ENCODE measurements around the gene SEPTIN12.
"Not testable (repeated sequence)": the region's sequence is repeated elsewhere in the genome, so short reads cannot be mapped to it uniquely, and the experiment has no call there.

The SEPTIN12 gene

DNA sequence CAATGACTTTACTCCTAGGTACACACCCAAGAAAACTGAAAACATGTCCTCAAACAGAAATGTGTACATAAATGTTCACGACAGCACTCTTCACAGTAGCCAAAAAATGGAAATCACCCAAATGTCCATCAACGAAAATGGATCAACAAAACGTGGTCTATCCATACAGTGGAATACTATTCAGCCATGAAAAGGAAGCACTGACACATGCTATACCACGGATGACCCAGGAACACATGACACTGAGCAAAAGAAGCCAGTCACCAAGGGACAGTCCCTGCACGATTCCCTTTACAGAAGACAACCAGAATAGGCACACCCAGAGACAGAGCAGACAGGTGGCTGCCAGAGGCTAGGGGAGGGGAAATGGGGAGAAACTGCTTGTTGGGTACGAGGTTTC, 32.5 kb downstream of the SEPTIN12 start:
- in situ Hi-C loops (cut with MboI; ENCODE audit: low sequenced_read_pairs), result no loop called here

DNA sequence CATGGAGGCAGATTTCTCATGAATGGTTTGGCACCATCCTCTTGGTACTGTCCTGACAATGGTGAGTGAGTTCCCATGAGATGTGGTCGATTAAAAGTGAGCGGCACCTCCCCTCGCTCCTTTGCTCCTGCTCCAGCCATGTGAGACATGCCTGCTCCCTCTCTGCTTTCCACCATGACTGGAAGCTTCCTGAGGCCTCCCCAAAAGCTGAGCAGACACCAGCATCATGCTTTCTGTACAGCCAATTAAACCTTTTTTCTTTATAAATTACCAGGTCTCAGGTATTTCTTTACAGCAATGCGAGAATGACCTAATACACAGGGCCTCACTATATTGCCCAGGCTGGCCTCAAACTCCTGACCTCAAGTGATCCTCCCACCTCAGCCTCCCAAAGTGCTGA, 33.3 kb downstream of the SEPTIN12 start:
- in situ Hi-C loops (cut with MboI; ENCODE audit: low sequenced_read_pairs), result no loop called here

DNA sequence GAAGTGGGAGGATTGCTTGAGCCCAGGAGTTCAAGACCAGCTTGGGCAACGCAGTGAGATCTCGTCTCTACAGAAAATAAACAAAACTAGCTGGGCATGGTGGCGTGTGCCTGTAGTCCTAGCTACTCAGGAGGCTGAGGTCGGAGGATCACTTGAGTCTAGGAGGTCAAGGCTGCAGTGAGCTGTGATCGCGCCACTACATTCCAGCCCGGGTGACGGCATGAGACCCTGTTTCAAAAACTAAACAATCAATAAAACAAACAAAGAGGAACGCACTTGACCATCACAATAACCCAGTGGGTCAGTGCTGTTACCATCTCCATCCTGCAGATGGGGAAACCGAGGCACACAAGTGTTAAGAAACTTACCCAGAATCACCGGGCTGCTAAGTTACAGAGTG, 34.9 kb downstream of the SEPTIN12 start:
- in situ Hi-C loops (cut with MboI; ENCODE audit: low sequenced_read_pairs), result no loop called here

DNA sequence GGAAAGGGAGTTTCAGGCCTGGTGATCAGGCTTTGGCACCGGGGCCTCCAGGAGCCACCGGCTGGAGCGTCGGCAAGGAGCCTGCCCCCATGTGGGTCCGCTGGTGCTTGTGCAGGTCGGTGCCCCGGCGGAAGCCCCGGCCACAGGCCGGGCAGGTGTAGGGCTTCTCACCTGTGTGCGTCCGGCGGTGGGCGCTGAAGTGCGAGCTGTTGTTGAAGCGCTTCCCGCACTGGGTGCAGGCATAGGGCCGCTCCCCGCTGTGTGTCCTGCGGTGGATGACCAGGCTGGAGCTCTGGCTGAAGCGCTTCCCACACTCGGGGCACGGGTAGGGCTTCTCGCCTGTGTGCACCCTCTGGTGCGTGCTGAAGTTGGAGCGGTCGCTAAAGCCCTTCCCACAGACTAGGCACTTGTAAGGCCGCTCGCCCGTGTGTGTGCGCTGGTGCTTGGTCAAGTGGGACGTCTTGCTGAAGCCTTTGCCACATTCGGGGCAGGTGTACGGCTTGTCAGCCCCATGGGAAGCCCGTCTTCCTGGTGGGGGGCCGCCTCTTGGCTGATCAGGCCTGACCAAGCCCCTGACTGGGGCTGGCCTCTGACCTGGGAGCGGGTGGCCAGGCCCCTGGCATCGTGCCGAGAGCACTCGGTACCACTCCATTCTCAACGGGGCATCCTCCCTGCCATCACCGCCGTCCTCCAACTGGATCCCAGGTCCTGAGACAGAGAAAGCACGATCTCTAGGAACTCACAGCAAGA, 35.6 kb downstream of the SEPTIN12 start:
- in situ Hi-C loops (cut with MboI; ENCODE audit: low sequenced_read_pairs), result no loop called here

DNA sequence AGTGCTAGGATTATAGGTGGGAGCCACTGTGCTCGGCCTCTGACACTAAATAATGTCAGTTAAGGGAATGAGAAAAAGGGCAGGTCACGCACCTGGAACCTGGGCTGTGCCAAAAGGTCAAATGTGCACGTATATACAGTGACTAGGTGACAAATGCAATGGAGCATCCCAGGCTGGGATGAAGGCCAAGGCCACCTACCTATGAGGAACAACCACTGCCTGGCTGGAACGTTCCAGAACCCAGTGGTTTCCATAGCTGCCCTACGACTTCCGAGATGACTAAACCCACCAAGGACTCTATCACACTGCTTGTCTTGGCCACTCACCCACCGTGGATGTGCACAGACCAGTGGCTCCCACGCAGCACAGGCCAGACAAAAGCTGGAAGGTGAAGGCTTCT, 37.2 kb downstream of the SEPTIN12 start:
- in situ Hi-C loops (cut with MboI; ENCODE audit: low sequenced_read_pairs), result no loop called here

DNA sequence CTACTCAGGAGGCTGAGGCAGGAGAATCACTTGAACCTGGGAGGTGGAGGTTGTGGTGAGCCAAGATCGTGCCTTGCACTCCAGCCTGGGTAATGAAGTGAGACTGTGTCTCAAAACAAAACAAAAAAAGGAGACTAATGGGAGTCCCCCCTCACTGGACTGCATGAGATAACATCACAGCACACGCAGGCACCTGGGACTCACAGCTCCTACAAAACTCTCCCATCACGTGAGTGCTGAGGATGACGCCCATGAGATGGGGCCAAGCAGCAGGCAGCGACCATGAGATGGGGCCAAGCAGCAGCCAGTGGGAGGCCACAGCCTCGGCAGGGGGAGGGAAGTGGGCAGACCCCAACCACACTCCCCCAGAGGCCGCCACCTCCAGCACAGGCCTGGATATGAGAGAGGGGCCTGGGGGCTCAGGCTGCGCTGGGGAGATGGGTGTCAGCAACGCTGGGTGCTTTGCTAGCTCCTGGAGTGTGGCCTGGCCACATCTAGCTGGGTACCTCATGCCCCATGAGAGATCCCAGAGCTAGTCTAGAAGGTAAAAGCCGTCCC, 38.4 kb downstream of the SEPTIN12 start:
- in situ Hi-C loops (cut with MboI; ENCODE audit: low sequenced_read_pairs), result no loop called here

DNA sequence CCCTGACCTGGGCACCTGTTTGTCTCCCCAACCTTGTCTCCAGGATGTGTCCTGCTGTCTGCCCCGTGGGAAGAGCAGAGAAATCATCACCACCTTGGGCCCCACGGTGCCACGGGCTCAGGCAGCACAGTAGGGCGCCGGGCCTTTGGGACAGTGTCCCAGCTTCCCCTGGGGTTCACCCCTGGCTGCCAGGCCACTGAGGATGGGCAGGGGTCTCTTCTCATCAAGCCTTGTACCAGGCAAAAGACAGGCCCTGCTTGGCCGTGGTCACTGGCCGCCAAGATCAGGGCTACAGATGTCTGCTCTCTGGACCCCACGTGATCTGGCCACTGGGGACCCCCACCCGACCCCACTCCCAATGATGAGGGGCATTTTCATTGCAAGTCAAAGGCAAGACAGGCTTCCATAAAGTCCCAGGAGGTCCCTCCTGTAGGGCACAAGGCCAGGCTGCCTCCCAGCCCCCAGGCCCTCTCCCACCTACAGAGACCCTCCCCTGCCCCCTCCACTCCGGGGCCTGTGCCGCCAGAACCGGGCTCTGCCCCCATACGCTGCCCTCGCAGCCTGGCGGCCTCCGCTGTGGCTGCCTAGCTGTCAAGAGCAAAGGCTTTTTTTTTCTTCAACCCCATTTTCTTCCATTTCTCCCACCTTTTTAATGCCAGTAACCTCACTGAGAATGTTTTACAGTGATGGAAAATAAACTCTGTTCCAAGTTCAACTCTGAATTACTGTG, 39.3 kb downstream of the SEPTIN12 start:
- in situ Hi-C loops (cut with MboI; ENCODE audit: low sequenced_read_pairs), result no loop called here

DNA sequence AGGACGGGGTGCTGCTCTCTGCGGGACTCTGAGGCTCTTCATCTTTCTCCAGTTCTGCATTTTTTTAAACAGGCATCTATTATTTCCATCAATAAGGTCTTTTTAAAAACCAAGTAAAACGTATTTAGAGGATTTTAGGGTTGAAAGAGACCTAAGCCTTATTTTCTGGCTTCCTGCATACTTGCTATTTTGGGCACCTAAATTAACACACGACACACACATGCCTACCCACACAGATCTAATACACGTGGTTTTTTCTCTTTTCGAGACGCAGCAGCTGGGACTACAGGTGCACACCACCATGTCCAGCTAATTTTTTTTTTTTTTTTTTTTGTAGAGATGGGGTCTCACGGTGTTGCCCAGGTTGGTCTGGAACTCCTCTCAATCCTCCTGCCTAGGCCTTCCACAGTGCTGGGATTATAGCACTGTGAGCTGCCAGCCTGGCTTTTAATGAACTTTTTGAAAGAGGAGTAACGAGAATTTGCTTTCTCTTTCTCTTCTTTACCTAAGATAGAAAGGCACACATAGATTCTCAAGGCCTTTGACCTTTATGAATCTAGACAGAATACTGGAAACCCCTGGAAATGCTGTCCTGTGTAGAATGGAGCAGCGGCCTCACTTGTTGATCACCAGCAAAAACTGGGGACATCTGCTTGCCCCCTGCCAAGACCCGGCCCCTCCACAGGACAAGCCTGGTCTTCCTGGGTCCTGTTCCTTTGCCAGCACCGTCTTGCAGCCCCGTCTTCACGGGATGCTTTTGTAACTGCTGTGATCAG, 40.1 kb downstream of the SEPTIN12 start:
- in situ Hi-C loops (cut with MboI; ENCODE audit: low sequenced_read_pairs), result no loop called here

DNA sequence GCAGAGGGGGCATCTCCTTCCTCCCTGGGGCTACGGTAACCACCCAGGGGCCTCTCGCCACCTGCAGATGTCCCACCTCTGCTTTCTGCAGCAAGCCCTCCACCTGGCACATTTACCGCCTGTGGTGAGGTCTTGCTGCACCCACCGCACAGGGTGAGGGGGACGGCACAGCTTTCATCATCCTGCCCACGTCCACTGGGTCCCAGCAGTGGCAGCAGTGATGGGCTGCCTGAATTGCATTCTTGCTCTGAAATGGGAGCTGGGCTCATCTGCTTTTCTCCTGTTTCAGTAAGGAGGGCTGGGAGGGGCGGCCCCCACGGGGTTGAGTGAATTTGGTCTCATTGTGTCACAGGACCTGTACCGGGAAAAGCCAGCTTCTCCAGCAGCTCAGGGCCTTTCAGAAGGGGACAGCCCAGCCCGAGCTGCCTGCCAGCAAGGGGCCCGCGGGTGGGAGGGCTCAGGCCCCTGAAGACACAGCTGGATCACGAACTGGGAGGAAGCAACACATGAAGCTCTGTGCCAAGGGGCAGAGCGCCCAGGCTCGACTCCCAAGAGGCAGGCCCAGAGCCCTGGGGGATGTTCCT, 41.1 kb downstream of the SEPTIN12 start:
- in situ Hi-C loops (cut with MboI; ENCODE audit: low sequenced_read_pairs), result no loop called here

DNA sequence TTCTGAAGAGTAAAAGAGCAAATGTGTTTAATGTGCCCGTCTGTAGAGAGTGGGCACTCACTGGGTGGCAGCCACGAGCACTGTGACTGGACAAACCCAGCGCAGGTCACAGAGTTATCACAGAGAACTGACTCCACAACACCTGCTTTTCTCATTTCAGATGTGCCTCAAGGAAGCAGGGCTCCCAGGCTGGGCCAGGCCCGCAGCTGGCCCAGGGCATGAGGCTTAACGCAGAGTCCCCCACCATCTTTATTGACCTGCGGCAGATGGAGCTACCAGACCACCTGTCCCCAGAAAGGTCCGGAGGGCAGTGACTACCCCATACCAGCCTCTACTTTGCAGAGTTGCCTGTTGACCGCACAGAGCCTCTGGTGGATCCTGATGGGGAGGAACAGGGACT, 41.9 kb downstream of the SEPTIN12 start:
- in situ Hi-C loops (cut with MboI; ENCODE audit: low sequenced_read_pairs), result no loop called here

DNA sequence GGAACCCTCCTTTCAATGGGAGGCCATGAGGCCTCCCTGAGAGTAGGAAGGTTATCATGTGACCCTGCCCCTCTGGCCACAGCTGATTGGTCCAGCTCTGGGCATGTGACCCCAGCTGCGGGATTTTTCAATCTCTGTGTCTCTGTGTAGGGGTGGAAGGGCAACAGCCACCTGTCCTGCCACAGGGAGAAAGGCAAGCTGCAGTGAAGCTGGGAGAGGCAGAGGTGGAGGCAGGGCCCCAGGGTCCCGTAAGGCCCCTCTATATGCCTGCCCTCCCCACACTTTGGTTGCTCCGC, 42.9 kb downstream of the SEPTIN12 start:
- in situ Hi-C loops (cut with MboI; ENCODE audit: low sequenced_read_pairs), result no loop called here

DNA sequence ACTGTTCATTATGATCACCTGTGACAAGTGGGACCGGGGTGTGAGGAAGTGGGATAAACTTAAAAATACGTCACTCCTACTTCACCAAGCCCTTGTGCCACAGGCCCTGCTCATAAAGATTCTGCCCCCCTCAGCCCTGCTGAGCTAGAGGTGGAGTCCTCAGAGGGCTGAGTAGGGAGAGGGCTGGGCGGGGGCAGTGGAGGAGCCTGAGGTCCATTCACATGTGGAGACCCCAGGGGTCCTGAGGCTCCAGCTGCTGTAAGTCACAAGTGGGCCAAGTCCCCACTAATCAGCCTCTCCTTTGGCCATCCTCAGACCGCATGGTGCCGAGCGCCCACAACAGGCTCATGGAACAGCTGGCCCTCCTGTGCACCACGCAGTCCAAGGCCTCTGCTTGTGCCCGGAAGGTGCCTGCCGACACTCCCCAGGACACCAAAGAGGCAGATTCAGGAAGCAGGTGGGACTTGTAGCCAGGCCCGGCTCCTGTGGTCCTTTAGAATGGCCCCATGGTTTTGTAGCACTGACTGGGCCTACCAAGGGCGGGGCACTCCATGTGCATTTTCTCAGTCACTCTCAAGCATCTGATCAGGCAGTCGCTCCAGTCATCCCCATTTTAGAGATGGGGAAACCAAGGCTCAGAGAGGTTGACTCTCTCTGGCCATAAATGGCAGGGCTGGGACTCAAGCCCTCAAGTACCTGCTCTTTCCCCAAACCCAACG, 43.4 kb downstream of the SEPTIN12 start:
- in situ Hi-C loops (cut with MboI; ENCODE audit: low sequenced_read_pairs), result no loop called here

DNA sequence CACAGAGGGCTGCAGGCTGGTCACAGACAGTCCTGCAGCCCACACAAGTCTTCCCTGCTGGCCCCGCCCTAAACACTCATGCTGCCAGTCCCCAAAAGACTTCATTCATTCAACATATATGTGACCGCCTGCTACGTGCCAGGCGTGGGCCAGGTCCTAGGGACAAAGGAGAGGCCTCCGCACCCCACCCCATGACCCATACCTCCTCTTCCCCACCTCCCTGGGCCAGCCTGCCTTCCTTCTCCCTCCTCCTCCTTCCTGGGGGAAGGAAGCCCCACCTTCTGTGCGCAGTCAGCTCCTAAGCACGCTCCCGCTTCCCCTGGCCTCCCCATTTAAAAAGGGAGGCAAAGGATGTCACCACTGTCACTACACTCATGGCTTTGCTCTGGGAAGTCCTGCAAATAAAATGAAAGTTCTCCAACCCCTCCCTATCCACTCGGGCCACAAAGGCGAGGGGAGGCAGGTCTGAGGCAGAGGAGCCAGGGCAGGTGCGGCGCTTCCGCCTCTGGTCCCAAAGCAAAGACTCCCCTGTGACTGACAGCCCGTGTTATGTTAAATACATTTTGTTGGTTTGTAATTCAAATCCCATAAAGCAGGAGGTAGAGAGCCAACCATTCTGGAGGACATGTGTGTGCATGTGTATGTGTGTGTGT, 44.8 kb downstream of the SEPTIN12 start:
- in situ Hi-C loops (cut with MboI; ENCODE audit: low sequenced_read_pairs), result no loop called here

DNA sequence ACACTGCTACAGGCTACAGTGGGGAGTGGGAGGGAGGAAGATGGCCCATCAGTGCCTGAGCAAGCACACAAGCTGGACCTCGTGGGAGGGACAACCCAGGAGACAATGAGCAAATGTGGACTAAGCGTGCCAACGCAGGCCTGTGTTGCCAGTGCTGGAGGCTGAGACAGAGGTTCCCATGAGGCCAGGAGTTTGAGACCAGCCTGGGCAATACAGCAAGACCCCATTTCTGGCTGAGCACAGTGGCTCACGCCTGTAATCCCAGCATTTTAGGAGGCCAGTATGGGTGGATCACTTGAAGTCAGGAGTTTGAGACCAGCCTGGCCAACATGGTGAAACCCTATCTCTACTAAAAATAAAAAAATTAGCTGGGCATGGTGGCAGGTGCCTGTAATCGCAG, 49.8 kb downstream of the SEPTIN12 start:
- in situ Hi-C loops (cut with MboI; ENCODE audit: low sequenced_read_pairs), result not testable (repeated sequence)

DNA sequence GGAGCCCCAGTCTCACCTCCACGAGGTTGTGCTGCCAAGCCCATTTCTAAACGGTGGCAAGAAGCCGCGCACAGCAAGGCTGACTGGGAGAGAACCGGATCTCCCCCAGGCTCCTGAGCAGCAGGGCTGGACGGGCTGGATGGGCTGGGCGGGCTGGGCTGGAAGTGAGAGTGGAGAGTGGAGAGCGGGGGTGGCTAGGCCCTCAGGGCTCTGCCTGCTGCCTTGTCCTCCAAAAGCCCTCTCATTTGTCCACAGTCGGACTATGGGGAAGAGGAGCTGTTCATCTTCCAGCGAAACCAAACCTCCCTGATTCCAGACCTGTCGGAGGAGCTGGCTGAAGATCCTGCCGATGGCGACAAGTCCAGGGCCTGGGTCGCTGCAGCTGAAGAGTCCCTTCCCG, 50.6 kb downstream of the SEPTIN12 start:
- in situ Hi-C loops (cut with MboI; ENCODE audit: low sequenced_read_pairs), result no loop called here

DNA sequence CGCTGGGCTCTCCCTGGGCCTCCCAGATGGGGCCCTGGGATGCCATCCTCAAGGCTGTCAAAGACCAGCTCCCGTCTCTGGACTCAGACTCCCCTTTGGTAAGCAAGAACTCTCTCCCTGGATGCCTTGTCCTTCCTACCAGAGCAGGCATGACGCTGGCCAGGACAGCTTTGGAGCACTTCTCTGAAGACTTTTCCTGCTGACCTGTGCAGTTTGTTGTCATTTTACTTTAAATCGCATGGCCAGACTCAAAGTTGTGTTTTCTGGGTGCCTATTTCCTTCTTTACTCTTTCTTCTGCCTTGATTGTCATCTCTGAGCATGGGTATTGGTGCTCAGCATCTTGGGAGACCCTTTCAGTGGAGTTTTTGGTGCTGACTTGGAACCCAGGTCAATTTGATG, 51.6 kb downstream of the SEPTIN12 start:
- in situ Hi-C loops (cut with MboI; ENCODE audit: low sequenced_read_pairs), result no loop called here

DNA sequence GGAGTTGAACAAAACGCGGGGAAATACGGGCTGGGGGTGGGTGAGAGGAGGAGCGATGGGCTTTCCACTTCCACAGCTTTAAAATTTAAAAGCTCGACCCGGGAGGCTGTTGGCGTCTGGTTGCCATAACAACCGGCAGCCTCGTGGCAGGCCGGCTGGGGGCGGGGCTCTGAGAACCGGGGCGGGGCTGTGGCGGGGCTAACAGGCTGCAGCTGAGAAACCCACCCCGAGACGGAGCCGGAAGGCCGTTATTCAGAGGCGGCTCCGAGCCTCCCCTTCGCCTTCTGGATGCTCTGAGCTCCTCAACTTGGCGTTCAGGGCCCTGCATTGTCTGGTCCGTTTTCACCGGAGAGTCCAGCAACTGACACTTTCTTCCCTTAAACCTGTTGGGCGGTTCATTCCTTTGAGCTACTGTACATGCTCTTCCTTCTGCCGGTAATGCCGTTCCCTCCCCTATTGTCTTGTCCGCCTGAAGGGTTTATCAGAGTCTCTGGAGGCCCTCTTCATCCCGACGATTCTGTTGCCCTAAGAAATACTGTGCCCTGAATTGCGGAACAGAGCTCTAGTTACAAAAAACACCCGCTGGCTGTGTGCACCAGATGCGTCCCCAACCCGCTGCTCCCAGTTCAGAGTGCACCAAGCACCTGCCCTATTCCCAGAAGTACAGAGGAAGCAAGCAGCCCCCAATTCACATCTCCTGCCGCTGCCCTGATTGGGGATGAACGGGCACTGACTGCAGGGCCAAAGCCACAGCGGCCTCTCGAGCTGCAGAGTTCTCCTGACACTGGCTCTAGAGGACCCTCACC, 53.2 kb downstream of the SEPTIN12 start:
- in situ Hi-C loops (cut with MboI; ENCODE audit: low sequenced_read_pairs), result no loop called here

DNA sequence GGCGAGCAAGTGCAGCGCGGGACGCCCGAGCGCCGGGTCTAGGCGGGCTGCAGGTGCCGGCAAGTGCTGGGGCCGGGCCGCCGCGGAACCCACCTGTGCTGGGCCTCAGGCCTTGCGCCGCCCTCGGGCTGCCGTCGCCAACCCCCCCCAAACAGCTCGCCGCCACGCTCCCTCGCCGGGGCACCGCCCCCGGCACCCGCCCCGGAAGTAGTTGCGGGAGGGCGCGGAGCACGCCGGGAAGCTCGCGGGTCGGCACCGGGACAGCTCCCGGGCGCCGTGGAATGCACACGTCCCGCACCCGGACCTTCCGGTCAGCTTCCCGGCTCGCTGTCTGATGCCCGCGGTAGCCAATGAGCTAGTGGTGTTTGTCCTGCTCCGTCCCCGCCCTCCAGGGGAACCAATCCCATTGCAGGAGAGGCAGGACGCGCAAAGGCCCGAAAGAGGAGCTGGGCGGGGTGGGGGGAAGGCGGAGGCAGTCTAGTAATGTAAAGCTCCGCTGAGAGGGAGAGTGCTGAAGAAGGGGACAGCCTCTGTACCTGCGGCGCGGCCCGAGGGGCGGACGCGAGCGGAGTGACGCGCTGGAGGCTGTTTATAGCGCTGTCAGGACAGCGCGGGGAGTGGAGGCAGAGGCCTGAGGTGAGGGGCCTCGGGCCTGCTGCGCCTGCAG, 53.9 kb downstream of the SEPTIN12 start, which contains the start of the genes ANKS3 and DNAAF8:
Gene ANKS3 (minus strand): TSS at position 209 of the 667 bp plus-strand sequence. CDS start 4,122 bp downstream, outside the sequence.
Gene DNAAF8 (plus strand): TSS at position 475 of the 667 bp plus-strand sequence. CDS start 1,978 bp downstream, outside the sequence.
- in situ Hi-C loops (cut with MboI; ENCODE audit: low sequenced_read_pairs), result no loop called here

DNA sequence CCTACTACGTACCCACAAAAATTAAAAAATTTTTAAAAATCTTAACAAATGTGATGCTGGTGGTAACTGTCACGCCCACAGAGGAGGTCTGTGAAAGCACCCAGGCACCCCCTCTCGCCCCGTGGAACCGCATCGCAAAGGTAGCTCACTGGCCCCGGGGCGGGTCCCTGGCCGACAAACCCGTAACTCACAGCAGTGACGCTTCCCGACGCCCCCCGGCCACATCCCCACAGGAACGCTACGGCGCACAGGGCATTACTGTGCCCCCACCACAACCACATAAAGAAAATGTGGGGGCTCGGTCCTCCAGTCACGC, 54.4 kb downstream of the SEPTIN12 start:
- in situ Hi-C loops (cut with MboI; ENCODE audit: low sequenced_read_pairs), result no loop called here
